ENCODE measurements around the gene BANF1.

The BANF1 gene, protein sequence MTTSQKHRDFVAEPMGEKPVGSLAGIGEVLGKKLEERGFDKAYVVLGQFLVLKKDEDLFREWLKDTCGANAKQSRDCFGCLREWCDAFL

GRCh38 chr11:66001942-66002647 is at the start of gene BANF1, which contains the start of gene EIF1AD:
Gene BANF1, plus strand, starts transcription at chr11:66002503. Its CDS starts 748 bp downstream, at chr11:66003251.
Gene EIF1AD, minus strand, starts transcription at chr11:66002157. Its CDS starts 1,768 bp downstream, at chr11:66000389.
- DNase-seq (ENCODE audit: low read depth in 2 of 2): peak; percentile 79 to 87

DNA sequence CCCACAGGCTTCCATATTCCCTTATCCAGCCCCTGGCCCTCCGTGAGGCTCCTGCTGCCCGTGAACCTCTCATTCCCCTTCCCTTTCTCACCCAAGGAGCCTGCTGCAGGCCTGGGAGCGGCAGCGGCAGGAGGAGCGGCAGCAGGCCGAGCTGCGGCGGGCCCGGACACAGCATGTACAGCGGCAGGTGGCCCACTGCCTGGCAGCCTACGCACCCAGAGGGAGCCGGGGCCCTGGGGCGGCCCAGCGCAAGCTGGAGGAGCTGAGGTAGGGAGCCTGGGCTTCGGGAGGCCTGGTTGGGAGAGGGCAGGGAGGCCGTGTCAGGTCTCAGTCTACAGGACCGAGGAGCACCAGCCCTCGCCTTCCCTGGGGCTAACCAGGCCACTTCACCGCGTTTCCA is 48.8 kb upstream of the BANF1 start:
- DNase-seq (ENCODE audit: low read depth in 2 of 2): no peak

- no peak for DNase-seq (ENCODE audit: low read depth in 2 of 2)
Observed at GRCh38 chr11:65954771-65955170, 47.5 kb upstream of the BANF1 start.

DNA sequence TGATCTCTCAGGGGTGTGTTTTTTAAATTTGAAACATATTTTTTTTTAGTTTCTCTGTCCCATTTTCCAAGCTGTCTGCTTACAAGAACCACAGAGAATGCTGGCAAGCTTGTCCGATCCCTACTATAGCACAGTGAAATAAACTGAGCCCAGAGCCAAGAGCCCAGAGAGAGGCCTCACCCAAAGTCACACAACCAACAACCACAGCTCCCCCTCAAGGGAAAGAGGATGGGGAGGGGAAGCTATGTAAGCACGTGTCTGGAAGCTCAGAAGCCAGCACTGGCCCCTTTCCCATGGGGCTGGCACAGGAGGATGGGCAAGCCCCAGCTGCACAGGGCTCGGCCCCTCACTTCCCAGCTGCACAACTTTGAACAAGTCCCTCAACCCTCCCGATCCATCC is 44.0 kb upstream of the BANF1 start:
- DNase-seq (ENCODE audit: low read depth in 2 of 2): no peak

GRCh38 chr11:65958774-65959420 is 43.4 kb upstream of the BANF1 start:
- DNase-seq (ENCODE audit: low read depth in 2 of 2): no peak

DNA sequence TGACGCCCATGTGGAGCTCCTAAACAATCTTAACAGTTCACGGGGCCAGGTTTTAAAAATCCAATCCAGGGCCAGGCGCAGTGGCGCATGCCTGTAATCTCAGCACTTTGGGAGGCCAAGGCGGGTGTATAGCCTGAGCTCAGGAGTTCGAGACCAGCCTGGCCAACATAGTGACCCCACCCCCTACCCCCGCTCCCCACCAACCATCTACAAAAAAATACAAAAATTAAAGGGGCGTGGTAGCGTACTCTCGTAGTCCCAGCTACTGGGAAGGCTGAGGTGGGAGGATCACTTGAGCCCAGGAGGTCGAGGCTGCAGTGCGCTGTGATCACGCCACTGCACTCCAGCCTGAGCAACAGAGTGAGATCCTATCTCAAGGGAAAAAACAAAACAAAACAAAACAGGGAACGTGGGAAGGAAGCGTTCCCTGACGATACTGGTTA is 41.5 kb upstream of the BANF1 start:
- no peak for DNase-seq (ENCODE audit: low read depth in 2 of 2)

- DNase-seq (ENCODE audit: low read depth in 2 of 2): peak; percentile 87 to 88
Observed at GRCh38 chr11:65961267-65962140, 40.8 kb upstream of the BANF1 start, which contains the start of gene SART1. Gene SART1, plus strand, starts transcription at chr11:65961734. Its CDS starts 47 bp downstream, at chr11:65961781.

DNA sequence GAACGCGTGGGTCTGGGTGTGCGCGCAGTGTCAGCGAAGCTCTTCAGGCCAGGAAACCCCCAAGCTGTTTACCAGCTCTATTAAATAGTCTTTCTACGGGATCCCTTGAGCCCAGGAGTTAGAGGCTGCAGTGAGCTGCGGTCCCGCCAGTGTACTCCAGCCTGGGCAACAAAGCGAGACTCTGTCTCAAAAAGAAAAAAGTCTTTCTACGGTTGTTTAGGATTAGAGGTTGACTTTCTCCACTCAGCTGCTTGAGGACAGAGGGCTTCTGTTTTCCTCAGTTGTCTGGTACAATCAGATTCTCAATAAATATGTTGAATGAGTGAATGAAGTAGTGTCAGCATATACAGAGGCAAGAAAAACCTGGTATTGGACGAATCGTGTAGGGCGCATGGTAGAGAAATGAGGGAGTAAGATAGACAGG is 40.1 kb upstream of the BANF1 start:
- DNase-seq (ENCODE audit: low read depth in 2 of 2): no peak

GRCh38 chr11:65964906-65965305 is 37.4 kb upstream of the BANF1 start:
- no peak for DNase-seq (ENCODE audit: low read depth in 2 of 2)

DNA sequence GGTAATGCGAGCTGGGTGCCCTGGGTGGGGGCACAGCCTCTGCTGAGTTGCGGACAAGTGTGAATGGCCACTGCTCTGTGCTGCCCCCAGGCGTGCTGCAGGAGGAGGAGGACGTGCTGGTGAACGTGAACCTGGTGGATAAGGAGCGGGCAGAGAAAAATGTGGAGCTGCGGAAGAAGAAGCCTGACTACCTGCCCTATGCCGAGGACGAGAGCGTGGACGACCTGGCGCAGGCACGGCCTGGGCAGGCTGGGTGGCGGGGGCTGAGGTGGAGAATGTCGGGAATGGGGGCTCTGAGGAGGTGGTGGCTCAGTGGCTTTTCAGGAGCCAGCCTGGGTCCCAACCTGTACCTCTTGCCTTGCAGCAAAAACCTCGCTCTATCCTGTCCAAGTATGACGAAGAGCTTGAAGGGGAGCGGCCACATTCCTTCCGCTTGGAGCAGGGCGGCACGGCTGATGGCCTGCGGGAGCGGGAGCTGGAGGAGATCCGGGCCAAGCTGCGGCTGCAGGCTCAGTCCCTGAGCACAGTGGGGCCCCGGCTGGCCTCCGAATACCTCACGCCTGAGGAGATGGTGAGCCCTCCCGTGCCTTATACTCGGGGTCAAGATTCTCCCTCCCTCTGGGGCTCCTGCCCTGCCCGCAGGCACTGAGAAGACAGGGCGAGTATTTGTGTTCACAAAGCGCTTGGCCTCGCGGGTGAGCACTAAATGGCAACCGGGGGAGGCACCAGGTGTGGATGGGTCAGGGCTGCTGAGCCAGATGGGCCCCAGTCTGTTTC is 36.1 kb upstream of the BANF1 start:
- DNase-seq (ENCODE audit: low read depth in 2 of 2): no peak

- no peak for DNase-seq (ENCODE audit: low read depth in 2 of 2)
Observed at GRCh38 chr11:65967329-65967934, 34.9 kb upstream of the BANF1 start.

GRCh38 chr11:65968600-65969482 is 33.5 kb upstream of the BANF1 start:
- DNase-seq (ENCODE audit: low read depth in 2 of 2): no peak

DNA sequence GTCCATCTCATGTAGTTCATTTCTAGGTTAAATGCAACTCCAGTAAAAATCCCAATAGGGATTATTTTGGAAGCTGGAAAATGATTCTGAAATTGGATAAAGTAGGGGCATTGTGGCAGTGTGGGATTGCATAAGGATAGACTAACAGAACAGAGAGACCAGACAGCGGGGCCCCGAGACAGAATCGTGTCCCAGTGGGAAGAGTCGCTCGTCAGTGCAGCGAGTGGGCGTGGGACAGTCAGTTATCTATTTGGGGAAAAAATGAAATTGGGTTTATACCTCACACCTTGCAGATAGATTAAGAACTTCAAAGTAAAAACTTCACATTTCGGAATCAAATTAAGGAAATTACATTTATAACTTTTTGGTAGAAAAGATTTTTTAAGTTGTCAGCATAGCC is 30.2 kb upstream of the BANF1 start:
- DNase-seq (ENCODE audit: low read depth in 2 of 2): no peak

GRCh38 chr11:65973439-65974110 is 28.7 kb upstream of the BANF1 start:
- DNase-seq (ENCODE audit: low read depth in 2 of 2): no peak

DNA sequence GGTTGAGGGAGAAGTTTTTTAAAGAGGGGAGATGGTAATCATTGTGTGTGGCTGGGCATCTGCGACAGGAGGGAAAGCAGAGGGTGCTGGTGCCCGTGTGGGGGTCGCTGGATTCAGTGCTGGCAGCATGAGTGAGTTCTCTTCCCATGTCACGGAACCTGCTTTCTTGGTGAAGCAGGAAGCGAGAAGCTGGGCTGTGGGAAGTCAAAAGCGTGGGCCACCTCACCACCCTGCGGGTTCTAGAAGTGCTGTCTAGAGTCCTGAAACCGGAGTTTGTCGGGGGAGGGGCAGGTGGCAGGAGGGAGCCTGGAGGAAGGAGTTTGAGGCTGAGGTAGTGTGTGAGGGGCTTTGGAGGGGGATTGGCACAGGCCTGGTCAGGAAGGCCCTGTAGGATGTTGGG is 26.5 kb upstream of the BANF1 start:
- no peak for DNase-seq (ENCODE audit: low read depth in 2 of 2)

DNA sequence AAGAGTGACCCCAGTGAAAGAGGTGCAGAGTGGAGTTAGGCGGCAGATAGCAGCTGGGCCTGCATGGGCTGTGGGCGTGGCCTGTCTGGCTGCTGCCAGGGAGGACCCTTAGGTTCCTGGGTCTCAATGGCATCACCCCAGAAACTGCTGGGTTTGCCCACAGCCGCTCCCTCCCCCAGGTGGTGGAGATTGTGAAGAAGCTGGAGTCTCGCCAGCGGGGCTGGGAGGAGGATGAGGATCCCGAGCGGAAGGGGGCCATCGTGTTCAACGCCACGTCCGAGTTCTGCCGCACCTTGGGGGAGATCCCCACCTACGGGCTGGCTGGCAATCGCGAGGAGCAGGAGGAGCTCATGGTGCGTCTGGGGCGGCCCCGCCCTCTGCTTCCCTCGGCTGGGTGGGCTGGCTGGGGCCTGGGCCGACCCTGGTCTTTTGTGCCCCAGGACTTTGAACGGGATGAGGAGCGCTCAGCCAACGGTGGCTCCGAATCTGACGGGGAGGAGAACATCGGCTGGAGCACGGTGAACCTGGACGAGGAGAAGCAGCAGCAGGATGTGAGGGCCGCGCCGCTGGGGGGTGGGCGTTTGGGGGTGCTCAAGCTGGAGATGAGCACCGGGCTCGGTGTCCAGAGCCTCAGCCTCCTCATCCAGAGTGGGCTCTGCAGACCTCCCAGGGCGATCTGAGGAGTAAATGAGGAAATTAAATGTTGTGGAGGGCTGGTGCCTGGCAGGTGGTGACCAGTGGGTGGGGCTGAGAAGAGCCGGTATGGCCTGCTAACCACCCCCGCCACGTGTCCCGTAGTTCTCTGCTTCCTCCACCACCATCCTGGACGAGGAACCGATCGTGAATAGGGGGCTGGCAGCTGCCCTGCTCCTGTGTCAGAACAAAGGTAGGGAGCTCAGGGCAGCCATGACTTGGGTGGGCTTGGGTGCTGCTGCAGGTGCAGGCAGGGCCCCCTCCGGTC is 25.8 kb upstream of the BANF1 start:
- DNase-seq (ENCODE audit: low read depth in 2 of 2): no peak

GRCh38 chr11:65977621-65978390 is 24.5 kb upstream of the BANF1 start:
- DNase-seq (ENCODE audit: low read depth in 2 of 2): no peak

Measured in stimulated activated CD8-positive, alpha-beta memory T cell treated with anti-CD3 and anti-CD28 coated beads, Interleukin-7, amount 100 ng/mL, for 1 hour (primary cell).